HEK293 (cell line): Measurements from ENCODE around the gene FUT1.

ENCODE experiments used
- CTCF ChIA-PET: fragments of 350-600 bp; formaldehyde crosslinking; extraction: SDS; loops from one replicate; lab custom pipeline; 2021; ENCODE audit warnings: antibody characterized with exemption; lab: Yijun Ruan, JAX
- POLR2A ChIA-PET: fragments of 300-600 bp; formaldehyde crosslinking; extraction: SDS; loops from one replicate; lab custom pipeline; 2020; ENCODE audit warnings: antibody characterized with exemption, inconsistent platforms; lab: Yijun Ruan, JAX
- H3K27ac ChIP-seq: fragments of 200-500 bp; sonication (Bioruptor generic); 2 replicates; pipeline ENCODE4 v1.5.1; 2014; ENCODE audit warnings: low read depth, low read length, control low read depth, inconsistent platforms; ENCODE audit errors: extremely low read depth
- H3K36me3 ChIP-seq, 2 experiments: fragments of 200-500 bp in 1 of 2; sonication (Bioruptor generic) in 1 of 2; 1 replicate in 1 of 2; 2 replicates in 1 of 2; pipeline ENCODE4 v1.5.1; 2014 to 2017; ENCODE audit warnings: inconsistent platforms in 2 of 2, low read length in 2 of 2; ENCODE audit not compliant: control insufficient read depth in 2 of 2, insufficient read depth in 1 of 2
- H3K4me1 ChIP-seq: fragments of 200-500 bp; sonication (Bioruptor generic); 2 replicates; pipeline ENCODE4 v1.5.1; 2014; ENCODE audit warnings: mild to moderate bottlenecking, low read length, inconsistent platforms; ENCODE audit not compliant: control insufficient read depth, insufficient read depth
- H3K4me3 ChIP-seq: 2 replicates; pipeline ENCODE4 v1.5.1; 2011; ENCODE audit warnings: low read depth, mild to moderate bottlenecking, control low read depth, low read length, moderate library complexity
- H3K9me3 ChIP-seq: fragments of 200-500 bp; sonication (Bioruptor generic); 2 replicates; pipeline ENCODE4 v1.5.1; 2014; ENCODE audit warnings: low read depth, low read length, inconsistent platforms; ENCODE audit not compliant: control insufficient read depth, insufficient read depth
- FEZF1 ChIP-seq: fragments of 450-650 bp; formaldehyde crosslinking; IDR thresholded peaks from 2 replicates; pipeline ENCODE4 v1.5.1; 2016; ENCODE audit warnings: missing biosample characterization, missing genetic modification characterization
- KLF8 ChIP-seq: fragments of 450-650 bp; formaldehyde crosslinking; IDR thresholded peaks from 2 replicates; pipeline ENCODE4 v1.5.1; 2016; ENCODE audit warnings: missing biosample characterization, missing genetic modification characterization
- SP2 ChIP-seq: fragments of 450-650 bp; formaldehyde crosslinking; IDR thresholded peaks from 2 replicates; pipeline ENCODE4 v1.5.1; 2016; ENCODE audit warnings: missing biosample characterization, missing genetic modification characterization
- YY2 ChIP-seq: fragments of 450-650 bp; formaldehyde crosslinking; IDR thresholded peaks from 2 replicates; pipeline ENCODE4 v1.5.1; 2016; ENCODE audit warnings: missing biosample characterization, missing genetic modification characterization
- ZBTB17 ChIP-seq: fragments of 450-650 bp; formaldehyde crosslinking; IDR thresholded peaks from 2 replicates; pipeline ENCODE4 v1.5.1; 2016; ENCODE audit warnings: missing biosample characterization, missing genetic modification characterization
- ZBTB20 ChIP-seq: fragments of 450-650 bp; formaldehyde crosslinking; IDR thresholded peaks from 2 replicates; pipeline ENCODE4 v1.5.1; 2016; ENCODE audit warnings: missing biosample characterization, missing genetic modification characterization
- ZFP69B ChIP-seq: fragments of 450-650 bp; formaldehyde crosslinking; IDR thresholded peaks from 2 replicates; pipeline ENCODE4 v1.5.1; 2016; ENCODE audit warnings: missing biosample characterization, missing genetic modification characterization
- ZNF10 ChIP-seq: fragments of 450-650 bp; formaldehyde crosslinking; IDR thresholded peaks from 2 replicates; pipeline ENCODE4 v1.5.1; 2017; ENCODE audit warnings: missing biosample characterization, missing genetic modification characterization
- ZNF112 ChIP-seq: fragments of 450-650 bp; formaldehyde crosslinking; IDR thresholded peaks from 2 replicates; pipeline ENCODE4 v1.5.0; 2017; ENCODE audit warnings: missing biosample characterization, missing genetic modification characterization
- ZNF184 ChIP-seq: fragments of 450-650 bp; IDR thresholded peaks from 2 replicates; pipeline ENCODE4 v1.5.1; 2018; ENCODE audit warnings: missing biosample characterization, mild to moderate bottlenecking, missing genetic modification characterization
- ZNF221 ChIP-seq: fragments of 450-650 bp; formaldehyde crosslinking; IDR thresholded peaks from 2 replicates; pipeline ENCODE4 v1.5.1; 2017; ENCODE audit warnings: missing biosample characterization, missing genetic modification characterization, borderline replicate concordance
- ZNF248 ChIP-seq: fragments of 450-650 bp; formaldehyde crosslinking; IDR thresholded peaks from 2 replicates; pipeline ENCODE4 v1.5.1; 2017; ENCODE audit warnings: missing biosample characterization, missing genetic modification characterization
- ZNF274 ChIP-seq, 2 experiments: fragments of 200-500 bp in 1 of 2; fragments of 450-650 bp in 1 of 2; sonication (Bioruptor generic) in 1 of 2; formaldehyde crosslinking in 1 of 2; IDR thresholded peaks; 2 replicates each; pipeline versions ENCODE4 v1.5.1 to v1.6.1; 2014 to 2016; ENCODE audit warnings: borderline replicate concordance in 1 of 2, inconsistent platforms in 1 of 2, low read length in 1 of 2, missing biosample characterization in 1 of 2, missing genetic modification characterization in 1 of 2
- ZNF341 ChIP-seq: fragments of 450-650 bp; formaldehyde crosslinking; IDR thresholded peaks from 2 replicates; pipeline ENCODE4; 2016; ENCODE audit warnings: low read depth, missing biosample characterization, missing genetic modification characterization
- ZNF585B ChIP-seq: fragments of 450-650 bp; formaldehyde crosslinking; IDR thresholded peaks from 2 replicates; pipeline ENCODE4 v1.5.1; 2016; ENCODE audit warnings: missing biosample characterization, missing genetic modification characterization
- ZNF600 ChIP-seq: fragments of 450-650 bp; formaldehyde crosslinking; IDR thresholded peaks from 2 replicates; pipeline ENCODE4 v1.5.1; 2016; ENCODE audit warnings: missing biosample characterization, missing genetic modification characterization
- ZNF610 ChIP-seq: fragments of 450-650 bp; formaldehyde crosslinking; IDR thresholded peaks from 2 replicates; pipeline ENCODE4 v1.5.1; 2016; ENCODE audit warnings: missing biosample characterization, missing genetic modification characterization, borderline replicate concordance
- ZNF629 ChIP-seq: fragments of 450-650 bp; formaldehyde crosslinking; IDR thresholded peaks from 2 replicates; pipeline ENCODE4 v1.5.1; 2017; ENCODE audit warnings: missing biosample characterization, missing genetic modification characterization
- ZNF747 ChIP-seq: fragments of 450-650 bp; formaldehyde crosslinking; IDR thresholded peaks from 2 replicates; pipeline ENCODE4 v1.5.1; 2016; ENCODE audit warnings: missing biosample characterization, missing genetic modification characterization
- TF ChIP-seq, protein P1 (sequence below): fragments of 450-650 bp; formaldehyde crosslinking; IDR thresholded peaks from 2 replicates; pipeline ENCODE4 v1.5.1; 2016; ENCODE audit warnings: missing biosample characterization, missing genetic modification characterization
- TF ChIP-seq, protein P2 (sequence below): fragments of 450-650 bp; formaldehyde crosslinking; IDR thresholded peaks from 2 replicates; pipeline ENCODE4 v1.5.1; 2017; ENCODE audit warnings: missing biosample characterization, missing genetic modification characterization
- TF ChIP-seq, protein P3 (sequence below): fragments of 450-650 bp; formaldehyde crosslinking; IDR thresholded peaks from 2 replicates; pipeline ENCODE4 v1.5.1; 2017; ENCODE audit warnings: missing biosample characterization, missing genetic modification characterization
- TF ChIP-seq, protein P4 (sequence below): fragments of 450-650 bp; formaldehyde crosslinking; IDR thresholded peaks from 2 replicates; pipeline ENCODE4 v1.5.1; 2016; ENCODE audit warnings: missing biosample characterization, missing genetic modification characterization, borderline replicate concordance

FUT1 gene

DNA sequence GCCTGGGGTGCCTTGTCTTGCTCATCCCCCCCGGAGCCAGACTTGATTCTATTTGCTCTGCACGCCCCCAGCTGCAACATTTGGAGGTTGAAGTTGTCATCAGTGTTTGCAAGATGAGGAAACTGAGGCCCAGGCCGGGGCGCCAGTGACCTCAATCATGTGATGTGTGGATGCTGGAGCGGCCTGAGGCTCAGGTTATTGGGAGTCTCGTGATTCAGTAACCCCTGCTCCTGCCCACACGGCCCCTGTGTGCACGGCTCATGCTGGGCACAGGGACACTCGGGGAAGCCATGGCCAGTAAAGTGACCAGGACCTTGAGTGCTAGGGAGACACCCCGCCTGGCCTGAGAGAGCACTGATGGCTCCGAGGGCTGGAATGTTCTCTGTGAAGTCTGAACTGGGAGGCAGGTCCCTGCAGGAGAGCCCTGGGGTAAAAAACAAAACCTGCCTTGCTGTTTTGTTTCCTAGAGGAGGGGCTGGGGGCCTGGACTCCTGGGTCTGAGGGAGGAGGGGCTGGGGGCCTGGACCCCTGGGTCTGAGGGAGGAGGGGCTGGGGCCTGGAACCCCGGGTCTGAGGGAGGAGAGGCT is 4.7 kb upstream of the FUT1 start:
- no peak for TF ChIP-seq ZFP69B
- TF ChIP-seq, protein P1, sequence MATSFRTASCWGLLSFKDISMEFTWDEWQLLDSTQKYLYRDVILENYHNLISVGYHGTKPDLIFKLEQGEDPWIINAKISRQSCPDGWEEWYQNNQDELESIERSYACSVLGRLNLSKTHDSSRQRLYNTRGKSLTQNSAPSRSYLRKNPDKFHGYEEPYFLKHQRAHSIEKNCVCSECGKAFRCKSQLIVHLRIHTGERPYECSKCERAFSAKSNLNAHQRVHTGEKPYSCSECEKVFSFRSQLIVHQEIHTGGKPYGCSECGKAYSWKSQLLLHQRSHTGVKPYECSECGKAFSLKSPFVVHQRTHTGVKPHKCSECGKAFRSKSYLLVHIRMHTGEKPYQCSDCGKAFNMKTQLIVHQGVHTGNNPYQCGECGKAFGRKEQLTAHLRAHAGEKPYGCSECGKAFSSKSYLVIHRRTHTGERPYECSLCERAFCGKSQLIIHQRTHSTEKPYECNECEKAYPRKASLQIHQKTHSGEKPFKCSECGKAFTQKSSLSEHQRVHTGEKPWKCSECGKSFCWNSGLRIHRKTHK (tag by site-specific recombination), result no peak
- TF ChIP-seq ZNF10, result no peak
- no peak for TF ChIP-seq FEZF1 (tag by site-specific recombination)
- no peak for TF ChIP-seq ZNF248 (tag by site-specific recombination)
- peak; percentile 34; the same call in 1 of the 2 replicates for TF ChIP-seq ZBTB20 (tag by site-specific recombination)
- no peak for TF ChIP-seq ZNF585B (tag by site-specific recombination)
- no peak for TF ChIP-seq ZNF221
- Histone ChIP-seq H3K36me3 (no peaks in the 10 kb centered on the region), H3K27ac (no peak overlapping the region), H3K4me3 (no peak overlapping the region), H3K4me1 (peaks cover 1% of the 10 kb centered on the region; the same call in 1 of the 2 replicates), H3K9me3 (no peaks in the 10 kb centered on the region)
- CTCF ChIA-PET, result no interaction called here
- POLR2A ChIA-PET, result no interaction called here

DNA sequence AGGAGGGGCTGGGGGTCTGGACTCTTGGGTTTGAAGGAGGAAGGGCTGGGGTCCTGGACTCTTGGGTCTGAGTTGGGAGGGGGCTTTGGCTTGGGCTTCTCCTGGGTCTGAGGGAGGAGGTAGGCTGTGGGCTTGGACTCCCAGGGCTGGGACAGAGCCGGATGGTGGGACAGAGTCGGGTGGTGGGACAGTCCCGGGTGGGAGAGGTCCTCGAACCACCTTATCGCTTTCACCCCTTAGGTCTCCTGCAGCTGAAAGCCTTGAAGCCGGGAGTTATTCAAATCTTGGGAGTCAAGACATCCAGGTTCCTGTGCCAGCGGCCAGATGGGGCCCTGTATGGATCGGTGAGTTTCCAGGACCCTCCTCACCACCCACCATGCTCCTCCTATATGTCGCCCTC is 4.2 kb upstream of the FUT1 start:
- POLR2A ChIA-PET, result no interaction called here
- CTCF ChIA-PET, result no interaction called here
- H3K4me3 ChIP-seq, result no peak overlapping the region
- TF ChIP-seq, protein P2, sequence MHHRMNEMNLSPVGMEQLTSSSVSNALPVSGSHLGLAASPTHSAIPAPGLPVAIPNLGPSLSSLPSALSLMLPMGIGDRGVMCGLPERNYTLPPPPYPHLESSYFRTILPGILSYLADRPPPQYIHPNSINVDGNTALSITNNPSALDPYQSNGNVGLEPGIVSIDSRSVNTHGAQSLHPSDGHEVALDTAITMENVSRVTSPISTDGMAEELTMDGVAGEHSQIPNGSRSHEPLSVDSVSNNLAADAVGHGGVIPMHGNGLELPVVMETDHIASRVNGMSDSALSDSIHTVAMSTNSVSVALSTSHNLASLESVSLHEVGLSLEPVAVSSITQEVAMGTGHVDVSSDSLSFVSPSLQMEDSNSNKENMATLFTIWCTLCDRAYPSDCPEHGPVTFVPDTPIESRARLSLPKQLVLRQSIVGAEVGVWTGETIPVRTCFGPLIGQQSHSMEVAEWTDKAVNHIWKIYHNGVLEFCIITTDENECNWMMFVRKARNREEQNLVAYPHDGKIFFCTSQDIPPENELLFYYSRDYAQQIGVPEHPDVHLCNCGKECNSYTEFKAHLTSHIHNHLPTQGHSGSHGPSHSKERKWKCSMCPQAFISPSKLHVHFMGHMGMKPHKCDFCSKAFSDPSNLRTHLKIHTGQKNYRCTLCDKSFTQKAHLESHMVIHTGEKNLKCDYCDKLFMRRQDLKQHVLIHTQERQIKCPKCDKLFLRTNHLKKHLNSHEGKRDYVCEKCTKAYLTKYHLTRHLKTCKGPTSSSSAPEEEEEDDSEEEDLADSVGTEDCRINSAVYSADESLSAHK (tag by site-specific recombination), result no peak
- no peak for TF ChIP-seq ZNF184 (tag by site-specific recombination)
- TF ChIP-seq ZBTB17, result no peak
- TF ChIP-seq, protein P3, sequence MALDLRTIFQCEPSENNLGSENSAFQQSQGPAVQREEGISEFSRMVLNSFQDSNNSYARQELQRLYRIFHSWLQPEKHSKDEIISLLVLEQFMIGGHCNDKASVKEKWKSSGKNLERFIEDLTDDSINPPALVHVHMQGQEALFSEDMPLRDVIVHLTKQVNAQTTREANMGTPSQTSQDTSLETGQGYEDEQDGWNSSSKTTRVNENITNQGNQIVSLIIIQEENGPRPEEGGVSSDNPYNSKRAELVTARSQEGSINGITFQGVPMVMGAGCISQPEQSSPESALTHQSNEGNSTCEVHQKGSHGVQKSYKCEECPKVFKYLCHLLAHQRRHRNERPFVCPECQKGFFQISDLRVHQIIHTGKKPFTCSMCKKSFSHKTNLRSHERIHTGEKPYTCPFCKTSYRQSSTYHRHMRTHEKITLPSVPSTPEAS (tag by site-specific recombination), result no peak
- TF ChIP-seq KLF8 (tag by site-specific recombination), result no peak
- TF ChIP-seq ZNF274 (IDR thresholded peaks at IDR 0.05; ENCODE audit: low read length), result no peak
- TF ChIP-seq ZNF274 (tag by site-specific recombination; IDR thresholded peaks at IDR 0.05; ENCODE audit: borderline replicate concordance), result no peak
- TF ChIP-seq ZNF341 (tag by site-specific recombination), result no peak
- TF ChIP-seq ZNF600, result no peak
- TF ChIP-seq ZNF747 (tag by site-specific recombination), result no peak
- H3K27ac ChIP-seq, result no peak overlapping the region
- H3K9me3 ChIP-seq, result no peaks in the 10 kb centered on the region
- H3K36me3 ChIP-seq, result no peaks in the 10 kb centered on the region
- peaks cover 3% of the 10 kb centered on the region; the same call in 1 of the 2 replicates for H3K4me1 ChIP-seq

DNA sequence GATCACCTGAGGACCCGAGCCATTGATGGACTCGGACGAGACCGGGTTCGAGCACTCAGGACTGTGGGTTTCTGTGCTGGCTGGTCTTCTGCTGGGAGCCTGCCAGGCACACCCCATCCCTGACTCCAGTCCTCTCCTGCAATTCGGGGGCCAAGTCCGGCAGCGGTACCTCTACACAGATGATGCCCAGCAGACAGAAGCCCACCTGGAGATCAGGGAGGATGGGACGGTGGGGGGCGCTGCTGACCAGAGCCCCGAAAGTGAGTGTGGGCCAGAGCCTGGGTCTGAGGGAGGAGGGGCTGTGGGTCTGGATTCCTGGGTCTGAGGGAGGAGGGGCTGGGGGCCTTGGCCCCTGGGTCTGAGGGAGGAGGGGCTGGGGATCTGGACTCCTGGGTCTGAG is 3.8 kb upstream of the FUT1 start:
- CTCF ChIA-PET, result interaction anchor here (0.7 to 2.2 kb wide), 2 partner anchors 24 to 32 kb away, joined by 3 to 6 read pairs; no protein-coding TSS in a partner anchor
- no peak overlapping the region for H3K4me3 ChIP-seq
- POLR2A ChIA-PET, result interaction anchor here (0.7 kb wide), 1 partner anchor 9 kb away, joined by 3 read pairs; the partner anchor contains the start of gene IZUMO1
- no peaks in the 10 kb centered on the region for H3K36me3 ChIP-seq
- H3K4me1 ChIP-seq, result peaks cover 3% of the 10 kb centered on the region; the same call in 1 of the 2 replicates
- no peaks in the 10 kb centered on the region for H3K9me3 ChIP-seq
- H3K27ac ChIP-seq, result peak overlapping the region; percentile 54; the same call in 1 of the 2 replicates
- TF ChIP-seq, protein P4, sequence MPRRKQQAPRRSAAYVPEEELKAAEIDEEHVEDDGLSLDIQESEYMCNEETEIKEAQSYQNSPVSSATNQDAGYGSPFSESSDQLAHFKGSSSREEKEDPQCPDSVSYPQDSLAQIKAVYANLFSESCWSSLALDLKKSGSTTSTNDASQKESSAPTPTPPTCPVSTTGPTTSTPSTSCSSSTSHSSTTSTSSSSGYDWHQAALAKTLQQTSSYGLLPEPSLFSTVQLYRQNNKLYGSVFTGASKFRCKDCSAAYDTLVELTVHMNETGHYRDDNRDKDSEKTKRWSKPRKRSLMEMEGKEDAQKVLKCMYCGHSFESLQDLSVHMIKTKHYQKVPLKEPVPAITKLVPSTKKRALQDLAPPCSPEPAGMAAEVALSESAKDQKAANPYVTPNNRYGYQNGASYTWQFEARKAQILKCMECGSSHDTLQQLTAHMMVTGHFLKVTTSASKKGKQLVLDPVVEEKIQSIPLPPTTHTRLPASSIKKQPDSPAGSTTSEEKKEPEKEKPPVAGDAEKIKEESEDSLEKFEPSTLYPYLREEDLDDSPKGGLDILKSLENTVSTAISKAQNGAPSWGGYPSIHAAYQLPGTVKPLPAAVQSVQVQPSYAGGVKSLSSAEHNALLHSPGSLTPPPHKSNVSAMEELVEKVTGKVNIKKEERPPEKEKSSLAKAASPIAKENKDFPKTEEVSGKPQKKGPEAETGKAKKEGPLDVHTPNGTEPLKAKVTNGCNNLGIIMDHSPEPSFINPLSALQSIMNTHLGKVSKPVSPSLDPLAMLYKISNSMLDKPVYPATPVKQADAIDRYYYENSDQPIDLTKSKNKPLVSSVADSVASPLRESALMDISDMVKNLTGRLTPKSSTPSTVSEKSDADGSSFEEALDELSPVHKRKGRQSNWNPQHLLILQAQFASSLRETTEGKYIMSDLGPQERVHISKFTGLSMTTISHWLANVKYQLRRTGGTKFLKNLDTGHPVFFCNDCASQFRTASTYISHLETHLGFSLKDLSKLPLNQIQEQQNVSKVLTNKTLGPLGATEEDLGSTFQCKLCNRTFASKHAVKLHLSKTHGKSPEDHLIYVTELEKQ, result no peak
- TF ChIP-seq ZNF112 (tag by site-specific recombination) (no peak), SP2 (tag by site-specific recombination) (no peak), YY2 (no peak), ZNF629 (tag by site-specific recombination) (no peak), ZNF610 (tag by site-specific recombination) (no peak)
